BLaER1 (cell line): ENCODE results near the gene ESD.

Experiments used
- H3K27ac ChIP-seq: shearing (Covaris generic); formaldehyde crosslinking; 2 replicates; pipeline ENCODE4 v1.8.1; 2022
- H3K27me3 ChIP-seq: shearing (Covaris generic); formaldehyde crosslinking; 2 replicates; pipeline ENCODE4 v1.8.1; 2022
- H3K36me3 ChIP-seq: shearing (Covaris generic); formaldehyde crosslinking; 2 replicates; pipeline ENCODE4 v1.8.1; 2022
- H3K4me1 ChIP-seq: shearing (Covaris generic); formaldehyde crosslinking; 2 replicates; pipeline ENCODE4 v1.8.1; 2022
- H3K4me2 ChIP-seq: shearing (Covaris generic); formaldehyde crosslinking; 2 replicates; pipeline ENCODE4 v1.8.1; 2022
- H3K4me3 ChIP-seq: shearing (Covaris generic); formaldehyde crosslinking; 2 replicates; pipeline ENCODE4 v1.8.1; 2022
- H3K9ac ChIP-seq: shearing (Covaris generic); formaldehyde crosslinking; 2 replicates; pipeline ENCODE4 v1.8.1; 2022
- H3K9me3 ChIP-seq: shearing (Covaris generic); formaldehyde crosslinking; 2 replicates; pipeline ENCODE4 v1.8.1; 2022
- H4K20me1 ChIP-seq: shearing (Covaris generic); formaldehyde crosslinking; 2 replicates; pipeline ENCODE4 v1.8.1; 2022
- Cebpa-rat ChIP-seq: shearing (Covaris generic); IDR thresholded peaks from 2 replicates; pipeline ENCODE4 v1.8.1; 2022

ESD gene

GRCh38 chr13:46796515-46797474 lies at the start of gene ESD:
ESD (minus strand) TSS chr13:46797161; CDS start chr13:46791413, 5,748 bp downstream.
- H3K9me3 ChIP-seq = no peaks in the 10 kb centered on the region
- H3K27me3 ChIP-seq = no peaks in the 10 kb centered on the region
- H3K4me2 ChIP-seq = peak within 1 kb of the TSS; percentile 88
- H4K20me1 ChIP-seq = peaks cover 6% of the 10 kb centered on the region; the same call in 1 of the 2 replicates
- H3K4me1 ChIP-seq = peaks cover 24% of the 10 kb centered on the region
- H3K27ac ChIP-seq = peak within 1 kb of the TSS; percentile 88
- H3K36me3 ChIP-seq = no peaks in the 10 kb centered on the region
- peak within 1 kb of the TSS; percentile 81 for H3K4me3 ChIP-seq
- peak within 1 kb of the TSS; percentile 88 for H3K9ac ChIP-seq
- no peak for TF ChIP-seq Cebpa-rat

GRCh38 chr13:46846726-46847125 lies 49.8 kb upstream of the ESD start:
- no peak overlapping the region for H3K9ac ChIP-seq
- H3K4me1 ChIP-seq = no peaks in the 10 kb centered on the region
- H3K27me3 ChIP-seq = no peaks in the 10 kb centered on the region
- no peaks in the 10 kb centered on the region for H4K20me1 ChIP-seq
- H3K4me2 ChIP-seq = no peak overlapping the region
- no peak for TF ChIP-seq Cebpa-rat
- no peaks in the 10 kb centered on the region for H3K9me3 ChIP-seq
- H3K36me3 ChIP-seq = no peaks in the 10 kb centered on the region
- H3K4me3 ChIP-seq = no peak overlapping the region
- H3K27ac ChIP-seq = no peak overlapping the region

- no peaks in the 10 kb centered on the region for H4K20me1 ChIP-seq
- no peak overlapping the region for H3K4me2 ChIP-seq
- no peak overlapping the region for H3K4me3 ChIP-seq
- no peak for TF ChIP-seq Cebpa-rat
- H3K9me3 ChIP-seq = no peaks in the 10 kb centered on the region
- no peaks in the 10 kb centered on the region for H3K4me1 ChIP-seq
- no peak overlapping the region for H3K9ac ChIP-seq
- H3K27me3 ChIP-seq = no peaks in the 10 kb centered on the region
- H3K27ac ChIP-seq = no peak overlapping the region
- H3K36me3 ChIP-seq = no peaks in the 10 kb centered on the region
Measured at GRCh38 chr13:46845146-46845545, 48.2 kb upstream of the ESD start.

- no peak for TF ChIP-seq Cebpa-rat
- no peaks in the 10 kb centered on the region for H4K20me1 ChIP-seq
- no peak overlapping the region for H3K4me3 ChIP-seq
- no peaks in the 10 kb centered on the region for H3K27me3 ChIP-seq
- H3K9ac ChIP-seq = no peak overlapping the region
- H3K4me1 ChIP-seq = 0 out of 2 replicates have a peak, but pooled peaks cover 2% of the 10 kb centered on the region
- H3K27ac ChIP-seq = no peak overlapping the region
- H3K36me3 ChIP-seq = no peaks in the 10 kb centered on the region
- no peak overlapping the region for H3K4me2 ChIP-seq
- H3K9me3 ChIP-seq = no peaks in the 10 kb centered on the region
Measured at GRCh38 chr13:46844431-46844830, 47.5 kb upstream of the ESD start.

- Histone ChIP-seq H4K20me1 (no peaks in the 10 kb centered on the region), H3K27ac (no peak overlapping the region), H3K9ac (no peak overlapping the region), H3K4me2 (no peak overlapping the region), H3K9me3 (no peaks in the 10 kb centered on the region), H3K4me1 (0 out of 2 replicates have a peak, but pooled peaks cover 7% of the 10 kb centered on the region), H3K36me3 (no peaks in the 10 kb centered on the region), H3K4me3 (no peak overlapping the region), H3K27me3 (no peaks in the 10 kb centered on the region)
- TF ChIP-seq Cebpa-rat = no peak
Measured at GRCh38 chr13:46839399-46839798, 42.4 kb upstream of the ESD start.

- Histone ChIP-seq H3K27me3 (no peaks in the 10 kb centered on the region), H3K9ac (no peak overlapping the region), H3K4me3 (no peak overlapping the region), H3K27ac (no peak overlapping the region), H4K20me1 (no peaks in the 10 kb centered on the region), H3K4me1 (0 out of 2 replicates have a peak, but pooled peaks cover 7% of the 10 kb centered on the region), H3K9me3 (no peaks in the 10 kb centered on the region), H3K36me3 (no peaks in the 10 kb centered on the region), H3K4me2 (no peak overlapping the region)
- no peak for TF ChIP-seq Cebpa-rat
Measured at GRCh38 chr13:46834657-46835056, 37.7 kb upstream of the ESD start.

GRCh38 chr13:46831588-46832194 lies 34.7 kb upstream of the ESD start:
- H3K4me3 ChIP-seq = no peak overlapping the region
- no peak overlapping the region for H3K27ac ChIP-seq
- no peak overlapping the region for H3K9ac ChIP-seq
- H3K27me3 ChIP-seq = no peaks in the 10 kb centered on the region
- H3K36me3 ChIP-seq = no peaks in the 10 kb centered on the region
- H4K20me1 ChIP-seq = no peaks in the 10 kb centered on the region
- no peak overlapping the region for H3K4me2 ChIP-seq
- H3K4me1 ChIP-seq = no peaks in the 10 kb centered on the region
- no peaks in the 10 kb centered on the region for H3K9me3 ChIP-seq
- TF ChIP-seq Cebpa-rat = no peak

GRCh38 chr13:46830405-46831005 lies 33.5 kb upstream of the ESD start:
- Histone ChIP-seq H3K36me3 (no peaks in the 10 kb centered on the region), H3K27ac (no peak overlapping the region), H3K4me3 (no peak overlapping the region), H4K20me1 (no peaks in the 10 kb centered on the region), H3K4me1 (no peaks in the 10 kb centered on the region), H3K9me3 (no peaks in the 10 kb centered on the region), H3K9ac (no peak overlapping the region), H3K27me3 (no peaks in the 10 kb centered on the region), H3K4me2 (no peak overlapping the region)
- no peak for TF ChIP-seq Cebpa-rat

GRCh38 chr13:46822551-46822950 lies 25.6 kb upstream of the ESD start:
- no peak overlapping the region for H3K27ac ChIP-seq
- no peaks in the 10 kb centered on the region for H4K20me1 ChIP-seq
- no peak overlapping the region for H3K4me3 ChIP-seq
- H3K4me1 ChIP-seq = no peaks in the 10 kb centered on the region
- no peak overlapping the region for H3K9ac ChIP-seq
- H3K36me3 ChIP-seq = no peaks in the 10 kb centered on the region
- peaks cover 12% of the 10 kb centered on the region for H3K9me3 ChIP-seq
- no peak for TF ChIP-seq Cebpa-rat
- no peak overlapping the region for H3K4me2 ChIP-seq
- H3K27me3 ChIP-seq = no peaks in the 10 kb centered on the region
